ENCODE measurements around the gene CHST2.
"Not testable (repeated sequence)": the region's sequence is repeated elsewhere in the genome, so short reads cannot be mapped to it uniquely, and the experiment has no call there.

The CHST2 gene, protein sequence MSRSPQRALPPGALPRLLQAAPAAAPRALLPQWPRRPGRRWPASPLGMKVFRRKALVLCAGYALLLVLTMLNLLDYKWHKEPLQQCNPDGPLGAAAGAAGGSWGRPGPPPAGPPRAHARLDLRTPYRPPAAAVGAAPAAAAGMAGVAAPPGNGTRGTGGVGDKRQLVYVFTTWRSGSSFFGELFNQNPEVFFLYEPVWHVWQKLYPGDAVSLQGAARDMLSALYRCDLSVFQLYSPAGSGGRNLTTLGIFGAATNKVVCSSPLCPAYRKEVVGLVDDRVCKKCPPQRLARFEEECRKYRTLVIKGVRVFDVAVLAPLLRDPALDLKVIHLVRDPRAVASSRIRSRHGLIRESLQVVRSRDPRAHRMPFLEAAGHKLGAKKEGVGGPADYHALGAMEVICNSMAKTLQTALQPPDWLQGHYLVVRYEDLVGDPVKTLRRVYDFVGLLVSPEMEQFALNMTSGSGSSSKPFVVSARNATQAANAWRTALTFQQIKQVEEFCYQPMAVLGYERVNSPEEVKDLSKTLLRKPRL

DNA sequence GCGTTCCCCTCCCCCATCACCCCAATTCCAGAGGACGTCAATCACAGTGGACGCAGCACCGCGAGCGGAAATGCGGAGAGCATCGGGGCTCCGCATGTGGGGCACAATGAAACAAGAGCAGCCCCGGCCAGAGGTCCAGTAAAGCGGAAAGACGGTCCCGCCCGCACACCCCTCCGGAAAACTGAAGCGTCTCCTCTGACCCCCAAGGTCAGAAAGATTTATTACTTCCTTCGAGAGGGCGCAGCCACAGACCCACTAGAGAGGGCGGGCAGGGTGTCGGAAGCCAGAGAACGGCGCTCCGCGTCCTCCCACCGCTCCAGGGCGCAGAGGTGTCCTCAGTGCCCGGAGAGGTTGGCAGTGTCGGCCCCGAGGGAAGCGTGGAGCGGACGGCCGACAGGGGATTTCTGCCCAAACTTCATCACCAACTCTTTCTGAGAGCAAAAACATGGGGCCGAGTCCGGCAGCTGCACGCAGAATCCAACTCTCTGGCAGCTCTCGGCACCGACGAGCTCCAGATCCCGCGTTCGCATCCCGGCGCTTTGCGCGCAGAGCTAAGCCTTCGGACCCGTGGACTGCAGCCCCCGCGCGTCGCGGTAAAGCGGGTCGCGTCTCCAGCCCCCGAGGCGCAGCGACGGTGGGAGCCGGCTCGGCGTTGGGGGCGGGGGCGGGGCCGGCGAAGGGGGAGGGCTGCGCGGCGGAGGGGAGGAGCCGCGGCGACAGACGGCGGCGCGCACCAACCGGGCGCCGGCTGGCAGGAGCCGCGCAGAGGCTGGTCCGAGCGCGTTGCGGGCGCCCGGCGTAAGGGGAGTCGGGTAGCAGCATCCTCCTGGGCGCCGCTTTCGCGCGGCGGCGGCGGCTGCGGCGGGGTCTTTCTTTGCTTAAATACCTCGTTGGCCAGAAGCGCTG is at the start of gene CHST2:
Gene CHST2 (plus strand): TSS at position 763 of the 906 bp plus-strand sequence. CDS start 1,046 bp downstream, outside the sequence.
- Histone ChIP-seq H3K9ac (ENCODE audit: low read depth in 1 of 2, low read length in 2 of 2) (peak within 1 kb of the TSS; percentile 59 to 68), H3K27me3 (ENCODE audit: control insufficient read depth in 2 of 2, insufficient read depth in 2 of 2, low read length in 2 of 2) (peaks cover 10 to 12% of the 10 kb centered on the region in 2 donors), H3K4me3 (ENCODE audit: low read length in 2 of 2) (peak within 1 kb of the TSS; percentile 66 to 80), H3K27ac (ENCODE audit: low read depth in 2 of 2, low read length in 2 of 2) (peak within 1 kb of the TSS; percentile 63 to 75), H3K4me1 (ENCODE audit: control insufficient read depth in 2 of 2, insufficient read depth in 2 of 2, low read length in 2 of 2) (peaks cover 0 to 7% of the 10 kb centered on the region in 2 donors), H3K36me3 (ENCODE audit: control insufficient read depth in 2 of 2, insufficient read depth in 2 of 2, low read length in 2 of 2) (no peaks in the 10 kb centered on the region), H3K9me3 (ENCODE audit: control insufficient read depth in 2 of 2, low read length in 2 of 2) (no peaks in the 10 kb centered on the region)

DNA sequence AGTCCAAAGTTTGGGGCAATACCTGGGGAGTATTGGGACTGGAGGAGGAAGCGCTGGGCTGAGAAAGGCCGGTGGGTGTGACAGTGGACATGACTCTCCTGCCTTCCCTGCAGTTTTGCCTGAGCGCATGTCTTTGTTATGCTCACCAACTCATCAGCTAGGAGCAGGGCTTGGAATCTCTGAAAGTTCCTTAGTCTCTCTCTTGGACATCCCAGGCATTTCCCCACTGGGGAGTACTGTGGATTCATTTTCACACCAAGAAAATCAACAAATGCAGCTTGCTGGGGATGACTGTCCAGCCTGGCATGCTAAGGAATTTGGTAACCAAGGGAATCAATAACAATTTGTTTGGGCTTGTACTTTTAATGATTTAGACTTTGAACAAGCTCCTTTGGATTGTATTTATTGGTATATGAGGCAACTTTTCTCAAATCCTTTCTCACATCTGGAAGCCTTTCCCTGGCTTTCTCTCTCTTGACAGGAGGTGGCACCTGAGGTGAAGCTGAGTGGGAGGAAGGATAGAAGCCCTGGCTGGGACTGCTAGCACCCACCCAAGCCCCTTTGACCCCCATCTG is 48.5 kb upstream of the CHST2 start:
- Histone ChIP-seq H3K27me3 (ENCODE audit: control insufficient read depth in 2 of 2, insufficient read depth in 2 of 2, low read length in 2 of 2) (no peaks in the 10 kb centered on the region), H3K27ac (ENCODE audit: low read depth in 2 of 2, low read length in 2 of 2) (no peak overlapping the region), H3K9ac (ENCODE audit: low read depth in 1 of 2, low read length in 2 of 2) (no peak overlapping the region), H3K36me3 (ENCODE audit: control insufficient read depth in 2 of 2, insufficient read depth in 2 of 2, low read length in 2 of 2) (no peaks in the 10 kb centered on the region), H3K4me1 (ENCODE audit: control insufficient read depth in 2 of 2, insufficient read depth in 2 of 2, low read length in 2 of 2) (peaks cover 0 to 9% of the 10 kb centered on the region in 2 donors), H3K4me3 (ENCODE audit: low read length in 2 of 2) (no peak overlapping the region), H3K9me3 (ENCODE audit: control insufficient read depth in 2 of 2, low read length in 2 of 2) (no peaks in the 10 kb centered on the region)

DNA sequence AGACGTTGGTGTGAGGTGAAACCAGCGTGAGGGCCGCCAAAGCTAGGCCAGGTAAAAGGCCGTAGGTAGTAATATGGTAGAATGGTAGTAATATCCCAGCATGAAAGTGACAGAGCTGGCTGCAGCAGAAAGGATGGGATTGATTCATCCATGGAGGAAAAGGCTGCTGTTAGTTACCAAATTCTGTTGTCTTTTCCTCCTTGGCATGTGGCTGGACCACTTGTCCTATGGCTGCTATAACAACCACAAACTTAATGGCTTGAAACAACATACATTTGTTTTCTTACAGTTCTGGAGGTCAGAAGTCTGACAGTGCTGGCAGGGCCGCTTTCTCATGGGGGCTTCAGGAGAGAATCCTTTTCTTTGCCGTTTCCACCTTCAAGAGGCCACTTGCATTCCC is 47.8 kb upstream of the CHST2 start:
- no peaks in the 10 kb centered on the region for H3K27me3 ChIP-seq (ENCODE audit: control insufficient read depth in 2 of 2, insufficient read depth in 2 of 2, low read length in 2 of 2)
- H3K4me1 ChIP-seq (ENCODE audit: control insufficient read depth in 2 of 2, insufficient read depth in 2 of 2, low read length in 2 of 2), result peaks cover 0 to 9% of the 10 kb centered on the region in 2 donors
- no peak overlapping the region for H3K4me3 ChIP-seq (ENCODE audit: low read length in 2 of 2)
- no peaks in the 10 kb centered on the region for H3K9me3 ChIP-seq (ENCODE audit: control insufficient read depth in 2 of 2, low read length in 2 of 2)
- peak overlapping the region in 1 of 2 donors; percentile 46 for H3K27ac ChIP-seq (ENCODE audit: low read depth in 2 of 2, low read length in 2 of 2)
- H3K36me3 ChIP-seq (ENCODE audit: control insufficient read depth in 2 of 2, insufficient read depth in 2 of 2, low read length in 2 of 2), result no peaks in the 10 kb centered on the region
- H3K9ac ChIP-seq (ENCODE audit: low read depth in 1 of 2, low read length in 2 of 2), result no peak overlapping the region

DNA sequence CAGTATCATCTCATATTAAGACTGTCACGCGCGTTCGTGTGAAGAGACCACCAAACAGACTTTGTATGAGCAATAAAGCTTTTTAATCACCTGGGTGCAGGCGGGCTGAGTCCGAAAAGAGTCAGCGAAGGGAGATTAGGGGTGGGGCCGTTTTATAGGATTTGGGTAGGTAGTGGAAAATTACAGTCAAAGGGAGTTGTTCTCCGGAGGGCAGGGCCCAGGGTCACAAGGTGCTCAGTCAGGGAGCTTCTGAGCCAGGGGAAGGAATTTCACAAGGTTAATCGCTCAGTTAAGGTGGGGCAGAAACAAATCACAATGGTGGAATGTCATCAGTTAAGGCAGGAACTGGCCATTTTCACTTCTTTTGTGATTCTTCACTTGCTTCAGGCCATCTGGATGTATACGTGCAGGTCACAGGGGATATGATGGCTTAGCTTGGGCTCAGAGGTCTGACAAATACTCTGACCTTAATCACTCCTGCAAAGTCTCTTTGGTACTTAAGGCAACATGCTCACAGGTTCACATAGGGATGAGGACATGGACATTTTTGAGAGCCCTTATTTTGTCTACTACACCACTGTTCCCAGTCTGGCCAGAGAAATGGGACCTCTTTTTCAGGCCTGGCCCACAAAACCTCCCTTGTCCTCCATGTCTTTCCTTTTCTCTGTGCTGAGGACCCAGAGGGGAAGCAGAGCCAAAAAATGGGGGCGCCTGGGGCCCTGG is 47.1 kb upstream of the CHST2 start:
- peak overlapping the region in 1 of 2 donors; percentile 17 for H3K27ac ChIP-seq (ENCODE audit: low read depth in 2 of 2, low read length in 2 of 2)
- H3K4me3 ChIP-seq (ENCODE audit: low read length in 2 of 2); H3K27me3 ChIP-seq (ENCODE audit: control insufficient read depth in 2 of 2, insufficient read depth in 2 of 2, low read length in 2 of 2); H3K4me1 ChIP-seq (ENCODE audit: control insufficient read depth in 2 of 2, insufficient read depth in 2 of 2, low read length in 2 of 2); H3K9me3 ChIP-seq (ENCODE audit: control insufficient read depth in 2 of 2, low read length in 2 of 2); H3K36me3 ChIP-seq (ENCODE audit: control insufficient read depth in 2 of 2, insufficient read depth in 2 of 2, low read length in 2 of 2); H3K9ac ChIP-seq (ENCODE audit: low read depth in 1 of 2, low read length in 2 of 2): not testable (repeated sequence)

DNA sequence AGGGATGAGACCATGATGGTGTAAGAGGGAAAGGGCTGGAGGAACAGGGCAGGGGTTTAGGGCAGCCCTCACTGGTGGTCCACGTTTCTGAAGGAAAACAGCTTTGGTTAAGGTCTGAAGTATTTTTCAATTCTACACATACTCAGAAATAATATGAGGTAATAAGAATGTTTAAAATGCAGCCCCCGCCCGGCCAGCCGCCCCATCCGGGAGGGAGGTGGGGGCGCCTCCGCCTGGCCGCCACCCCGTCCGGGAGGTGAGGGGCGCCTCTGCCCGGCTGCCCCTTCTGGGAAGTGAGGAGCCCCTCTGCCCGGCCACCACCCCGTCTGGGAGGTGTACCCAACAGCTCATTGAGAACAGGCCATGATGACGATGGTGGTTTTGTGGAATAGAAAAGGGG is 46.0 kb upstream of the CHST2 start:
- H3K9ac ChIP-seq (ENCODE audit: low read depth in 1 of 2, low read length in 2 of 2); H3K4me3 ChIP-seq (ENCODE audit: low read length in 2 of 2); H3K27ac ChIP-seq (ENCODE audit: low read depth in 2 of 2, low read length in 2 of 2); H3K36me3 ChIP-seq (ENCODE audit: control insufficient read depth in 2 of 2, insufficient read depth in 2 of 2, low read length in 2 of 2); H3K4me1 ChIP-seq (ENCODE audit: control insufficient read depth in 2 of 2, insufficient read depth in 2 of 2, low read length in 2 of 2); H3K9me3 ChIP-seq (ENCODE audit: control insufficient read depth in 2 of 2, low read length in 2 of 2); H3K27me3 ChIP-seq (ENCODE audit: control insufficient read depth in 2 of 2, insufficient read depth in 2 of 2, low read length in 2 of 2): not testable (repeated sequence)

DNA sequence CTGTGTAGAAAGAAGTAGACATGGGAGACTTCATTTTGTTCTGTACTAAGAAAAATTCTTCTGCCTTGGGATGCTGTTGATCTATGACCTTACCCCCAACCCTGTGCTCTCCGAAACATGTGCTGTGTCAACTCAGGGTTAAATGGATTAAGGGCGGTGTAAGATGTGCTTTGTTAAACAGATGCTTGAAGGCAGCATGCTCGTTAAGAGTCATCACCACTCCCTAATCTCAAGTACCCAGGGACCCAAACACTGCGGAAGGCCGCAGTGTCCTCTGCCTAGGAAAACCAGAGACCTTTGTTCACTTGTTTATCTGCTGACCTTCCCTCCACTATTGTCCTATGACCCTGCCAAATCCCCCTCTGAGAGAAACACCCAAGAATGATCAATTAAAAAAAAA is 45.6 kb upstream of the CHST2 start:
- H3K27me3 ChIP-seq (ENCODE audit: control insufficient read depth in 2 of 2, insufficient read depth in 2 of 2, low read length in 2 of 2); H3K27ac ChIP-seq (ENCODE audit: low read depth in 2 of 2, low read length in 2 of 2); H3K9me3 ChIP-seq (ENCODE audit: control insufficient read depth in 2 of 2, low read length in 2 of 2); H3K36me3 ChIP-seq (ENCODE audit: control insufficient read depth in 2 of 2, insufficient read depth in 2 of 2, low read length in 2 of 2); H3K4me3 ChIP-seq (ENCODE audit: low read length in 2 of 2); H3K9ac ChIP-seq (ENCODE audit: low read depth in 1 of 2, low read length in 2 of 2); H3K4me1 ChIP-seq (ENCODE audit: control insufficient read depth in 2 of 2, insufficient read depth in 2 of 2, low read length in 2 of 2): not testable (repeated sequence)

DNA sequence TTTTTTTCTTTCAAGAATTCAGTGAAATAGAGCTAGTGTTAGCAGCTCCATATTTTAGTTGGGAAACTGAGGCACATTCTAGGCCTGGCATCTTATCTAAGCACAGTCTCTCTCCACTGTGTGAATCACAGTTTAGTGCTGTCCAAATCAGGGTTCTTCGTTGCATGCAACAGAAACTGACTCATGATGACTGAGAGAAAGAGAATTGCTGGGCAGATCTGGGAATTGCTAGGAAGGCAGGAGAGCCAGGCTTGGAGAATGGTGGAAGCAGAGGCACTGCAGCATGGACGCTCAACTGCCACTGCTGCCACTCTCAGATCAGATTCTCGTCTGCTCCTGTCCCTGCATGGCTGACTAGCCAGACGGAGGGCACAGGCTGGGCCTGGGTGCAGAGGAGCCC is 40.7 kb upstream of the CHST2 start:
- Histone ChIP-seq H3K9ac (ENCODE audit: low read depth in 1 of 2, low read length in 2 of 2) (no peak overlapping the region), H3K27ac (ENCODE audit: low read depth in 2 of 2, low read length in 2 of 2) (no peak overlapping the region), H3K27me3 (ENCODE audit: control insufficient read depth in 2 of 2, insufficient read depth in 2 of 2, low read length in 2 of 2) (no peaks in the 10 kb centered on the region), H3K4me3 (ENCODE audit: low read length in 2 of 2) (no peak overlapping the region), H3K9me3 (ENCODE audit: control insufficient read depth in 2 of 2, low read length in 2 of 2) (no peaks in the 10 kb centered on the region), H3K4me1 (ENCODE audit: control insufficient read depth in 2 of 2, insufficient read depth in 2 of 2, low read length in 2 of 2) (no peaks in the 10 kb centered on the region), H3K36me3 (ENCODE audit: control insufficient read depth in 2 of 2, insufficient read depth in 2 of 2, low read length in 2 of 2) (no peaks in the 10 kb centered on the region)

DNA sequence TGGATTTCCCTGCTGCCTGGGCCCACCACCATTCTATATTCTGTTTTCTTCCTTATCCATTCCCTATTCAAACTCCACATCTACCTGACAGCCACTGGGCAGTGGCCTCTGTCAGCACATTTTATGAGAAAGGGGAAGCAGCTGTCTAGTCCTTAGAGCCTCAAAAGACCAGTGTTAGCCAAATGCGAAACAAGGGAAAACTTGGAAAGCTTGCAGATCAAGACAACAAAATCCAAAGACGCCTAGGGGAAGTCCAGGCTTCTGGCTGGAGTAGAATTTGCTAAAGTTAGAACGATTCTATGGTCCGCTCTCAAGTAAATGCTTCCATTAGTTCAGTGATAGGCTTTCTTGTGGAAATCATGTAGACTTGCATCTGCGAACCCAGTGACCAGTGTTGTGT is 39.4 kb upstream of the CHST2 start:
- H3K9ac ChIP-seq (ENCODE audit: low read depth in 1 of 2, low read length in 2 of 2), result no peak overlapping the region
- H3K27me3 ChIP-seq (ENCODE audit: control insufficient read depth in 2 of 2, insufficient read depth in 2 of 2, low read length in 2 of 2), result no peaks in the 10 kb centered on the region
- H3K4me3 ChIP-seq (ENCODE audit: low read length in 2 of 2), result no peak overlapping the region
- no peaks in the 10 kb centered on the region for H3K4me1 ChIP-seq (ENCODE audit: control insufficient read depth in 2 of 2, insufficient read depth in 2 of 2, low read length in 2 of 2)
- H3K27ac ChIP-seq (ENCODE audit: low read depth in 2 of 2, low read length in 2 of 2), result no peak overlapping the region
- H3K9me3 ChIP-seq (ENCODE audit: control insufficient read depth in 2 of 2, low read length in 2 of 2), result no peaks in the 10 kb centered on the region
- no peaks in the 10 kb centered on the region for H3K36me3 ChIP-seq (ENCODE audit: control insufficient read depth in 2 of 2, insufficient read depth in 2 of 2, low read length in 2 of 2)

DNA sequence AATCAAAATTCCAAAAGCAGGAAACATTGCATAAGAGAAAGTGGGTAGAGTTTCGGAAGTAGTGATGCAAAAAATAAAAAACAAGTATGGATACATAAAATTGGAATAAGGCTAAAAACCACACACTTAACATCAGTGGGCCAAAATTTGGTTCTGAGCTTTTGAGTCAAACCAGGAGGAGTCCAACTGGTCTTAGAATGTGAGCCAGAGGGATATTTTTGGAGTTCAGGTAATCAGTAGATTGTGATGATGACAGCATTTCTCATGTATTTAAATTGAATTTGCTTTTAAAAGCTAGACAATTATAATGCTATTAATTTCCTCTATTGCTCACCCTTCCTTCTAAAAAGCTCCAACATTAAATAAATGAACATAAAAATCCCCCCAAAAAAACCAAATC is 38.2 kb upstream of the CHST2 start:
- H3K4me1 ChIP-seq (ENCODE audit: control insufficient read depth in 2 of 2, insufficient read depth in 2 of 2, low read length in 2 of 2), result no peaks in the 10 kb centered on the region
- no peak overlapping the region for H3K27ac ChIP-seq (ENCODE audit: low read depth in 2 of 2, low read length in 2 of 2)
- no peaks in the 10 kb centered on the region for H3K27me3 ChIP-seq (ENCODE audit: control insufficient read depth in 2 of 2, insufficient read depth in 2 of 2, low read length in 2 of 2)
- no peak overlapping the region for H3K9ac ChIP-seq (ENCODE audit: low read depth in 1 of 2, low read length in 2 of 2)
- H3K9me3 ChIP-seq (ENCODE audit: control insufficient read depth in 2 of 2, low read length in 2 of 2), result no peaks in the 10 kb centered on the region
- peak overlapping the region in 1 of 2 donors; percentile 31 for H3K4me3 ChIP-seq (ENCODE audit: low read length in 2 of 2)
- no peaks in the 10 kb centered on the region for H3K36me3 ChIP-seq (ENCODE audit: control insufficient read depth in 2 of 2, insufficient read depth in 2 of 2, low read length in 2 of 2)

Measured in mucosa of rectum (tissue), 2 donors.